H1 (cell line): ENCODE data around the gene RIOK3. TPM values are rescaled to one million over a fixed set of nuclear protein-coding genes. Genes with fewer than 3 reads are reported as not detected.

Experiments used
- ASH2L ChIP-seq: fragments of 200-600, 300-600 bp; sonication (generic); IDR thresholded peaks from one replicate; pipeline ENCODE4 v1.7.1; 2017; ENCODE audit warnings: low read length
- ATF3 ChIP-seq: IDR thresholded peaks from 2 replicates; pipeline ENCODE4 v1.6.1; 2011; ENCODE audit warnings: low read depth, mild to moderate bottlenecking, low read length; ENCODE audit not compliant: insufficient read depth
- CHD2 ChIP-seq: IDR thresholded peaks from 2 replicates; pipeline ENCODE4 v1.6.1; 2012; ENCODE audit warnings: low read length, improper control_type of control experiment
- CREB1 ChIP-seq: IDR thresholded peaks from 2 replicates; pipeline ENCODE4 v1.6.1; 2012; ENCODE audit warnings: inconsistent platforms
- CTBP2 ChIP-seq: IDR thresholded peaks from 2 replicates; pipeline ENCODE4 v1.7.0; 2011; ENCODE audit warnings: borderline replicate concordance, mild to moderate bottlenecking, moderate library complexity, mixed read lengths, low read length; ENCODE audit not compliant: insufficient read depth, insufficient read length
- CTCF ChIP-seq, 3 experiments: IDR thresholded peaks; 1 replicate in 2 of 3; 2 replicates in 1 of 3; pipeline versions ENCODE4 v1.5.1 to v1.6.1; 2011; ENCODE audit warnings: low read length in 3 of 3, mild to moderate bottlenecking in 3 of 3, inconsistent platforms in 2 of 3, low read depth in 1 of 3, moderate library complexity in 1 of 3; ENCODE audit not compliant: insufficient read depth in 1 of 3; ENCODE audit errors: control extremely low read depth in 1 of 3
- E2F6 ChIP-seq: IDR thresholded peaks from 2 replicates; pipeline ENCODE4 v1.6.1; 2012; ENCODE audit warnings: inconsistent platforms
- EZH2 ChIP-seq: fragments of 200-600 bp; sonication (generic); IDR thresholded peaks from 2 replicates; pipeline ENCODE4 v1.7.1; 2012; ENCODE audit warnings: low read depth, mild to moderate bottlenecking, moderate library complexity, low read length, inconsistent platforms; ENCODE audit not compliant: severe bottlenecking
- GABPA ChIP-seq: IDR thresholded peaks from 2 replicates; pipeline ENCODE4 v1.6.1; 2011; ENCODE audit warnings: mild to moderate bottlenecking, low read length, moderate library complexity, borderline replicate concordance; ENCODE audit not compliant: insufficient read depth
- HDAC2 ChIP-seq, 2 experiments: fragments of 300-600 bp in 1 of 2; sonication (generic) in 1 of 2; IDR thresholded peaks; 2 replicates each; pipeline ENCODE4 v1.6.1; 2011 to 2012; ENCODE audit warnings: low read depth in 2 of 2, low read length in 2 of 2, mild to moderate bottlenecking in 2 of 2, moderate library complexity in 2 of 2, borderline replicate concordance in 1 of 2, inconsistent platforms in 1 of 2
- JUN ChIP-seq: IDR thresholded peaks from 2 replicates; pipeline ENCODE4 v1.6.1; 2011; ENCODE audit warnings: low read depth, mild to moderate bottlenecking, improper control_type of control experiment, low read length
- KDM1A ChIP-seq: fragments of 200-600, 300-600 bp; sonication (generic); IDR thresholded peaks from 2 replicates; pipeline ENCODE4 v1.7.1; 2016; ENCODE audit warnings: mild to moderate bottlenecking, low read length, borderline replicate concordance
- MAFK ChIP-seq: IDR thresholded peaks from 2 replicates; pipeline ENCODE4 v1.6.1; 2012; ENCODE audit warnings: low read depth, mild to moderate bottlenecking, improper control_type of control experiment, low read length
- POLR2AphosphoS5 ChIP-seq: IDR thresholded peaks from 2 replicates; pipeline ENCODE4 v1.6.1; 2011; ENCODE audit warnings: low read depth, low read length
- RFX5 ChIP-seq: IDR thresholded peaks from 2 replicates; pipeline ENCODE4 v1.6.1; 2011; ENCODE audit warnings: low read depth, low read length, improper control_type of control experiment, borderline replicate concordance
- SAP30 ChIP-seq: fragments of 300-600 bp; sonication (generic); IDR thresholded peaks from 2 replicates; pipeline ENCODE4 v1.7.1; 2012; ENCODE audit warnings: low read length, moderate library complexity, mild to moderate bottlenecking, inconsistent platforms; ENCODE audit not compliant: insufficient read depth, insufficient replicate concordance
- SIN3A ChIP-seq, 2 experiments: IDR thresholded peaks in 1 of 2; conservative IDR thresholded peaks in 1 of 2; 2 replicates each; pipeline ENCODE4 v1.6.1; 2011 to 2012; ENCODE audit warnings: low read length in 2 of 2, improper control_type of control experiment in 1 of 2, low read depth in 1 of 2, mild to moderate bottlenecking in 1 of 2
- SIX5 ChIP-seq: IDR thresholded peaks from 2 replicates; pipeline ENCODE4 v1.6.1; 2011; ENCODE audit warnings: mild to moderate bottlenecking, low read depth, low read length
- polyA plus RNA-seq, 7 experiments: library from polyadenylated mRNA; depleted of rRNA in 3 of 7; stranded (reverse) in 5 of 7; unstranded in 2 of 7; fragments of >200 nt in 5 of 7; fragments of 200-250 nt in 2 of 7; gene quantifications; 1 replicate in 5 of 7; 2 replicates in 1 of 7; 4 replicates in 1 of 7; pipeline versions ENCODE4 v1.2.1 to v1.2.3, GENCODE V29; 2011 to 2013; ENCODE audit warnings: missing spikeins in 2 of 7, mixed read lengths in 2 of 7
- total RNA-seq: library from RNA; stranded (reverse); fragmentation: NEBNext Ultra II Directional; extraction: Animal tissue kit (Norgen Biotek cat#: 25700); gene quantifications from 2 replicates; pipeline ENCODE4 v1.2.1, GENCODE V29; 2021

RIOK3 gene
- total and polyA plus RNA-seq, 2 of the 8 experiments (the other 6 are each of a cell fraction or from before 2014, with no cell fraction given): 7.5 to 24.3 TPM

GRCh38 chr18:23503038-23503962, 50.2 kb downstream of the RIOK3 start, which contains the start of gene RMC1 (continued):
- TF ChIP-seq ATF3: peak; percentile 75
- TF ChIP-seq SAP30: no peak
- TF ChIP-seq KDM1A: no peak
- peak; percentile 1 to 36 (median 28); a peak in 3 of 4 replicates for TF ChIP-seq CTCF (IDR thresholded peaks at IDR 0.05; ENCODE audit: control extremely low read depth in 1 of 3, insufficient read depth in 1 of 3, low read depth in 1 of 3, low read length in 3 of 3)
- peak; percentile 94 for TF ChIP-seq E2F6
- TF ChIP-seq HDAC2 (IDR thresholded peaks at IDR 0.05; ENCODE audit: borderline replicate concordance in 1 of 2, low read depth in 2 of 2, low read length in 2 of 2): 0 out of 4 replicates have a peak, but pooled peaks of 1 of the 2 experiments have one; percentile 83
- peak; percentile 90 for TF ChIP-seq ASH2L
- peak; percentile 39 for TF ChIP-seq CTBP2
- TF ChIP-seq JUN: no peak
- TF ChIP-seq CREB1: no peak
- TF ChIP-seq MAFK: no peak
- TF ChIP-seq SIX5: no peak
- TF ChIP-seq GABPA: no peak
- TF ChIP-seq POLR2AphosphoS5: 0 out of 2 replicates have a peak, but pooled peaks have one; percentile 16
- no peak for TF ChIP-seq EZH2
- no peak for TF ChIP-seq CHD2
- peak; percentile 58 to 85; a peak in 1 of 4 replicates for TF ChIP-seq SIN3A (conservative IDR thresholded peaks at IDR 0.05 in 1 of 2, IDR thresholded peaks at IDR 0.05 in 1 of 2; ENCODE audit: low read depth in 1 of 2, low read length in 2 of 2)
- TF ChIP-seq RFX5: no peak
